Hepatocyte (in vitro differentiated cells): ENCODE results near the gene DAB1.

ENCODE experiments used
- EZH2 ChIP-seq: fragments of 200-600 bp; sonication (generic); IDR thresholded peaks from 2 replicates; pipeline ENCODE4 v1.6.1; 2016; ENCODE audit warnings: antibody characterized with exemption, mild to moderate bottlenecking, borderline replicate concordance
- EZH2phosphoT487 ChIP-seq: fragments of 200-600 bp; sonication (generic); IDR thresholded peaks from one replicate; pipeline ENCODE4 v1.6.1; 2018; ENCODE audit warnings: antibody characterized with exemption, mild to moderate bottlenecking, low read depth, moderate library complexity; ENCODE audit not compliant: unreplicated experiment, severe bottlenecking
- TF ChIP-seq, protein P1 (sequence below): fragments of 200-600 bp; sonication (generic); IDR thresholded peaks from 2 replicates; pipeline ENCODE4 v1.5.1; 2016; ENCODE audit warnings: antibody characterized with exemption, mild to moderate bottlenecking; ENCODE audit not compliant: poor library complexity

GRCh38 chr1:56992318-56993125 is 431.3 kb downstream of the DAB1 start:
- TF ChIP-seq, protein P1, sequence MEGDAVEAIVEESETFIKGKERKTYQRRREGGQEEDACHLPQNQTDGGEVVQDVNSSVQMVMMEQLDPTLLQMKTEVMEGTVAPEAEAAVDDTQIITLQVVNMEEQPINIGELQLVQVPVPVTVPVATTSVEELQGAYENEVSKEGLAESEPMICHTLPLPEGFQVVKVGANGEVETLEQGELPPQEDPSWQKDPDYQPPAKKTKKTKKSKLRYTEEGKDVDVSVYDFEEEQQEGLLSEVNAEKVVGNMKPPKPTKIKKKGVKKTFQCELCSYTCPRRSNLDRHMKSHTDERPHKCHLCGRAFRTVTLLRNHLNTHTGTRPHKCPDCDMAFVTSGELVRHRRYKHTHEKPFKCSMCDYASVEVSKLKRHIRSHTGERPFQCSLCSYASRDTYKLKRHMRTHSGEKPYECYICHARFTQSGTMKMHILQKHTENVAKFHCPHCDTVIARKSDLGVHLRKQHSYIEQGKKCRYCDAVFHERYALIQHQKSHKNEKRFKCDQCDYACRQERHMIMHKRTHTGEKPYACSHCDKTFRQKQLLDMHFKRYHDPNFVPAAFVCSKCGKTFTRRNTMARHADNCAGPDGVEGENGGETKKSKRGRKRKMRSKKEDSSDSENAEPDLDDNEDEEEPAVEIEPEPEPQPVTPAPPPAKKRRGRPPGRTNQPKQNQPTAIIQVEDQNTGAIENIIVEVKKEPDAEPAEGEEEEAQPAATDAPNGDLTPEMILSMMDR = no peak
- TF ChIP-seq EZH2 (no peak), EZH2phosphoT487 (no peak)
